Right lobe of liver (tissue), 6 donors: Measurements from ENCODE around the gene MIR17HG. TPM values are rescaled to one million over a fixed set of nuclear protein-coding genes. Genes with fewer than 3 reads are reported as not detected.

Experiments used
- ATAC-seq, 4 donors: fragments of 200-7000 bp; cut with Tn5 transposase; one replicate each; pipeline ENCODE4 v1.9.1; 2020; ENCODE audit warnings: mild to moderate bottlenecking in 4 of 4, moderate library complexity in 4 of 4
- DNase-seq, 3 donors: peaks; one replicate each; pipeline ENCODE4 v3.0.0-alpha.2; 2020
- H3K27ac ChIP-seq, 3 donors: fragments of 200-600 bp; one replicate each; pipeline ENCODE4 v1.8.0; 2022
- H3K27me3 ChIP-seq, 2 donors: fragments of 200-600 bp; one replicate each; pipeline ENCODE4 v1.8.0; 2022
- H3K36me3 ChIP-seq, 4 donors: fragments of 200-600 bp; sonication (generic) in 1 of 4; one replicate each; pipeline versions ENCODE4 v1.5.1 to v1.8.0; 2017 to 2022; ENCODE audit warnings: control low read depth in 1 of 4
- H3K4me1 ChIP-seq, 4 donors: fragments of 200-600 bp; sonication (generic) in 1 of 4; one replicate each; pipeline versions ENCODE4 v1.5.1 to v1.8.0; 2017 to 2022; ENCODE audit warnings: control low read depth in 1 of 4
- H3K4me3 ChIP-seq, 3 donors: fragments of 200-600 bp; one replicate each; pipeline ENCODE4 v1.8.0; 2022
- H3K9me3 ChIP-seq, 4 donors: fragments of 200-600 bp; sonication (generic) in 1 of 4; one replicate each; pipeline versions ENCODE4 v1.5.1 to v1.8.0; 2017 to 2022; ENCODE audit warnings: control low read depth in 1 of 4
- CTCF ChIP-seq, 4 donors: fragments of 200-600 bp in 3 of 4; fragments of 450-650 bp in 1 of 4; IDR thresholded peaks; one replicate each; pipeline versions ENCODE4 v1.5.1 to v1.8.0; 2016 to 2022; ENCODE audit warnings: antibody characterized with exemption in 4 of 4, mild to moderate bottlenecking in 2 of 4
- POLR2A ChIP-seq: fragments of 450-650 bp; IDR thresholded peaks from one replicate; pipeline ENCODE4 v1.6.1; 2017; ENCODE audit warnings: antibody characterized with exemption, mild to moderate bottlenecking
- WGBS: methylation state at CpG from one replicate; pipeline ENCODE4 v1.1.6; 2018; ENCODE audit warnings: low coverage, low lambda C conversion rate; ENCODE audit not compliant: insufficient coverage; ENCODE audit errors: missing lambda C conversion rate; 5-methylcytosine and 5-hydroxymethylcytosine counted together
- intact Hi-C, 2 donors: fragments of 100-400 bp; cut with DNase I; formaldehyde crosslinking; loops; one replicate each; pipeline versions ENCODE4 v1.11.2 to v1.14.1; 2022
- total RNA-seq, 6 experiments: library from RNA; depleted of rRNA in 2 of 6; stranded (reverse); fragments of >200 nt in 2 of 6; fragmentation: NEBNext Ultra II Directional in 3 of 6; extraction: Animal tissue kit (Norgen Biotek cat#: 25700) in 3 of 6; gene quantifications; one replicate each; pipeline versions ENCODE4 v1.1.0 to v1.2.4, GENCODE V29; 2016 to 2023
- donor health status: DM: no; HTN: yes; CAD: no.
- donor health status: DM: no; HTN: no; CAD: no.
- donor health status: DM: no; HTN: no; CAD: no.
- donor health status: DM: no; HTN: yes; CAD: no.
- donor health status: DM: no; HTN: yes; CAD: no.

Gene MIR17HG
- total RNA-seq, 6 experiments from 2014 or later = 1.8 to 3.8 (median 2.4) TPM

DNA sequence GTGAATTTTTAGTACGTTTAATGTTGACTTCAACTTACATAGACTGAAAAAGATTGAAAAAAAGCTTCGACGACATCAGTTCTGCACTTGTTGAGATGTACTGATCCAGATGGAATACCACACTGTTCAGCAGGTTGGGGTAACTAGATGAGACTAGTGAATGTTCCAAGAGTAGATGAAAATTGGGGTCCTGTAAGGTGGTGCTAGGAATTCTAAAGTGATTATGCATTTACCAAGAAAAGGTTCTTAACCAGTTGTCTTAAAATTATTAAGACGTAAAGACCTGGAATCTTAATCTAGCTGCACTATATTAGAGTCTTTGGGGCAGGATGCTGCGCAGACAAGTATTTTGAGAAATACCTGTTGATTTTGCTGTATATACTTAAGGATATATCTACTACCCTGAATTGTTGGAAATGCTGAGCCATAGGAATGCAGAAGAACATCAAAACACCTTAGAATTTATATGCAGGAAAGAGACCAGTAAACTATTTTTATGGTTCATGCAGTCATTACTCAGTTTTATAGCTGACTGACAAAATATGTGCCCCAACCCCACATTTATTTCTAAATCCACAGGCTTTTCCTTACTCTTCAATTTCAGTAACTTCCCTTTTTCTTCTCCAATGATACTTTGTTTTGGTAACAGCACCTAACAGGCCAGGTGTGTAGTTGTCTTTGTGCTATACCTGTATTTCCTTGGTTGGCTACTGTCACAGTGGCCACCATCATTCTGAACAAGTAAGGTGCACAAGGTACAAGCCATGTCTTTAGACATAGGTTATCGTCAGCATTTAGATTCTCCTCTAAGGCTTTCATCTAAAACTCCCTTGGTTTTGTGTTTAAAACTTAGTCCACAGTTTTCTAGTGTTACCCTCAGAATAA is 8.6 kb downstream of the MIR17HG start:
- TF ChIP-seq CTCF (IDR thresholded peaks at IDR 0.05) (no peak), POLR2A (no peak)
- H3K36me3 ChIP-seq = peaks cover 0 to 12% (median 3%) of the 10 kb centered on the region in 4 donors
- ATAC-seq (no peak), DNase-seq (no peak)
- no peaks in the 10 kb centered on the region for H3K27me3 ChIP-seq
- H3K4me1 ChIP-seq = peaks cover 0 to 69% (median 14%) of the 10 kb centered on the region in 4 donors
- WGBS = 95% methylated on average over 6 of the region's 6 CpGs
- H3K9me3 ChIP-seq = no peaks in the 10 kb centered on the region
- H3K4me3 ChIP-seq = no peak overlapping the region
- intact Hi-C loops = no loop called here
- no peak overlapping the region for H3K27ac ChIP-seq

- intact Hi-C loops = no loop called here
- 41% methylated on average over 6 of the region's 6 CpGs for whole genome bisulfite sequencing
- no peak for TF ChIP-seq CTCF (IDR thresholded peaks at IDR 0.05)
- TF ChIP-seq POLR2A = no peak
- no peak for DNase-seq
- H3K4me1 ChIP-seq = peaks cover 0 to 67% (median 12%) of the 10 kb centered on the region in 4 donors
- H3K27me3 ChIP-seq = no peaks in the 10 kb centered on the region
- peak overlapping the region in 1 of 3 donors; percentile 6 for H3K27ac ChIP-seq
- no peaks in the 10 kb centered on the region for H3K9me3 ChIP-seq
- H3K36me3 ChIP-seq = peaks cover 0 to 9% (median 3%) of the 10 kb centered on the region in 4 donors
- no peak overlapping the region for H3K4me3 ChIP-seq
- peak; percentile 28 to 48 (median 33) for ATAC-seq
Measured at GRCh38 chr13:91356919-91357612, 9.6 kb downstream of the MIR17HG start.

GRCh38 chr13:91357613-91358386 is 10.3 kb downstream of the MIR17HG start:
- 59% methylated on average over 7 of the region's 7 CpGs for WGBS
- Histone ChIP-seq H3K4me1 (peaks cover 0 to 68% (median 14%) of the 10 kb centered on the region in 4 donors), H3K4me3 (no peak overlapping the region), H3K27ac (peak overlapping the region in 1 of 3 donors; percentile 14), H3K27me3 (no peaks in the 10 kb centered on the region), H3K36me3 (peaks cover 0 to 8% (median 3%) of the 10 kb centered on the region in 4 donors), H3K9me3 (no peaks in the 10 kb centered on the region)
- intact Hi-C loops = no loop called here
- TF ChIP-seq POLR2A = no peak
- no peak for TF ChIP-seq CTCF (IDR thresholded peaks at IDR 0.05)
- ATAC-seq (no peak), DNase-seq (no peak)

DNA sequence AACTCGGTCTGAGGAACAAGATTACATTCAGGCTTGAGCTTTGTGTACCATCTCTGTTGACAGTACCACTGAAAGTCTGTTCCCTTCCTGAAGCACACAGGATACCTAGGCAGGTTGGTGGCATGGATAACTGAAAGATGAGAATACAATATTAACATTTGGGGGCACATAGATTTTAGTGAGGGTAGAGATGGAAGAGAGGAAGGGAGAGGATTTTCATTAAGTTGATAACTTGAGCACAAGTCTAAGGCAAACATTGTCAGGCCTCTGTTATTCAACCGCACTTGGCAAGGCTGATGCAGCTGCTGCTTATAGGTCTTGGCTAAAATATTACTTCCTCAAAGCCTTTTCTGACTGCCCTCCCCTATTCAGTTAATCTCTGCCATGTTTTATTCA is 10.9 kb downstream of the MIR17HG start:
- H3K36me3 ChIP-seq = peaks cover 0 to 8% (median 3%) of the 10 kb centered on the region in 4 donors
- DNase-seq = peak in 1 of 3 donors; percentile 21
- ATAC-seq = peak in 3 of 4 donors; percentile 19 to 43 (median 34)
- peak overlapping the region in 1 of 3 donors; percentile 14 for H3K27ac ChIP-seq
- no peaks in the 10 kb centered on the region for H3K27me3 ChIP-seq
- TF ChIP-seq CTCF (IDR thresholded peaks at IDR 0.05) = no peak
- TF ChIP-seq POLR2A = no peak
- H3K4me1 ChIP-seq = peaks cover 0 to 68% (median 17%) of the 10 kb centered on the region in 4 donors
- intact Hi-C loops = no loop called here
- 13% methylated on average over 2 of the region's 2 CpGs for WGBS
- no peak overlapping the region for H3K4me3 ChIP-seq
- no peaks in the 10 kb centered on the region for H3K9me3 ChIP-seq
